ENCODE measurements around the gene RELA. TPM values are rescaled to one million over a fixed set of nuclear protein-coding genes. Genes with fewer than 3 reads are reported as not detected.

The RELA gene
- polyA plus RNA-seq, 12 donors: 34.7 to 75.7 (median 39.8) TPM; not detected in 1

DNA sequence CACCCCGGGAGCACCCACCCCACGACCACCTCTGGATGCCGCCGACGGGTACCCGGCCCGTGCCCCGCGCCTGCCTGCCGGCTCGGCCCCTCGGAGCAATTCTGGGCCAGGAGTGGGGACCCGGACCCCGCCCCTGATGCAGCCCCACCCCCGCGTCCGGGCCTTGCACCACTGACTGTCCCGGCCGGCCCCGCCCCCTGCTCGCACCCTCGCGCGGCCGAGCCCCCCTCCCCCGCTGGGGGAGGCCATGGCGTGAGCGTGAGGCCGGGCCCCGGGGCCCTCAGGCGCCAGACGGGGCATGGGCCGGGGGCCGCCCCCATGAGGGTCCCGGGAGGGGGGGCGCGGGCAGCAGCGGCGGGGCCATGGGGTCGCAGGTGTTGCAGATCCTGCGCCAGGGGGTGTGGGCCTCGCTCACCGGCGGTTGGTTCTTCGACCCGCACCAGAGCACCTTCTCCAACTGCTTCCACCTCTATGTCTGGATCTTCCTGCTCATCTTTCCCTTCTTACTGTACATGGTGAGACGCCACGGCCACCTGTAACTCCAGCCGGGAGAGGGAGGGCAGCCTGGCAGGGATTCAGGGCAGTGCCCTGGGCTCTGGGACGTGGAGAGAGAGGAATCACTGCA is 46.7 kb downstream of the RELA start:
- no peak for DNase-seq

DNA sequence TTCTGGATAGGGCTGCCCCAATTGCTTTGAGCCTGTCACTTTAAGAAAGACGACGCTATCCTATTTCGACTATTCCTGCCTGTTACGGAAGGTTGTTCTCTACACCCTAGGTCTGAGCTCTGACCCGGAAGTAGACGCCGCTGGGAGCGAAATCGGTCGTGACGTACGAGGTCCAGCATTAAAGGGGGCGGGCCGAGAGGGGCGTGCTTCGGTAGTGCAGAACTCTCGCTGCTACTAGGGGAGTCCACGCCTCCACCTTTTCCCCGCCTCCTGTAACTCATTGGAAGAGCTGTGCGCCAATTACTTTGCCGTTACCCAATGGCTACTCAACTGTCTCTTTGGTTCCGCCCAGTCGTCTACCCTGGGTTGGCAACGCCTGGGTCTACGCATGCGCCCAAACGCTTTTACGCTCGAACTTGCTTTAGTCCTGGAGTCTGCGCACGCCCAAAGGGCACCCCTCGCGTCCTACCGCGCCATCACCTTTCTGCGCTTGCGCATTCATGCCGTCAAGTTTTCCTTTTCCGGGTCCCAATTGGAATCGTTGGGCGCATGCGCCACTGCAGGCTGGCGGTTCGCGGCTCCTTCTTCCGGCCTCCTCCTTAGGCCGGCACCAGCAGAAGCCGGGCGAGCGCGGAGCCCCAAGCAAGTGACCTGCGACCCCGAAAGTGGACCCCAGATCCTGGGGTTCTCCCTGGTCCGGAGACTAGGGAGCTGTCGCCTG is 47.3 kb downstream of the RELA start, which contains the start of gene PCNX3:
TSS of gene PCNX3 (plus strand) at position 548 of the 721 bp plus-strand sequence. CDS start 536 bp downstream, outside the sequence.
- peak; percentile 100 for DNase-seq

GRCh38 chr11:65613091-65613928 is 49.4 kb downstream of the RELA start:
- DNase-seq: no peak

GRCh38 chr11:65612691-65613090 is 50.0 kb downstream of the RELA start:
- DNase-seq: no peak

DNA sequence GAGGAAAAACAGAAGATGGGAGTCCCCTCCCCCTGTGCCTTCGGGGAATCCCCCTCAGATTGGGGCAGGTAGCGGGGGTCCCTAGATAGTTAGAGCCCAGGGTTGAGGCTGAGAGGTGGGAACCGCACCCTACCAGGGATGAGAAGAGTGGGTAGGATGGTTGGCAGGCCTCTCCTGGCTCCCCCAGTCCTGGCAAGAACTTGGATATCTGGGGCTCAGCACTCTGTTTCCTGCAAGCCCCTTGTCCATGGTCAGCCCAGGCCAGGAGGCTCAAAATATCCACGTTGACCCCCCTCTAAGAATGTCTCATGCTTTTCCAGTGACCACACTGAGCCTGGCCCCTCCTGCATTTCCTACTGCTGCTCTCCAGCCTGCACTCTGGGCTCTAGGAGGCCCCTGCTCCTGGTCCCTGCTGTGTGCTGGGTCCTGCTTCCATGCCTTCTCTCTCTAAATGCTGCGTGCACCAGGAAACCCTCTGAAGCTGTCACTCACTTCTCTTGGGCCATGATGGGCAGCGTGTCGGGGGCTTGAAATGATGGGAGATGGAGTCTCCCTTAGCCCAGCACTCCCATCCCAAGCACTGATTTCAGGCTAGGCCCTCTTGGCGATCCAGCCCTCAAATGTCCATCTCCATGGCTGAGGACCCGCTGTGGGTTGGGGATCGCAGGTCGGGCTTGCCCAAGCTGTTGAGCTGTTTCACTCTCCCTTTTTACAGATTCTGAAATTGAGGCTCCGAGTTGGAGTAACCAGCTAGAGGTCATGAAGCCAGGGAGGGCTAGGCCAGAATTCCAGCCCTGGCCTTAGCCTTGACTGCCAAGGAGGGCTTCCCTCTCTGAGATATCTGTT is 50.7 kb downstream of the RELA start:
- DNase-seq: no peak

GRCh38 chr11:65611028-65611757 is 51.5 kb downstream of the RELA start:
- DNase-seq: no peak

- no peak for DNase-seq
These were observed 52.3 kb downstream of the RELA start for GRCh38 chr11:65610404-65610803.

DNA sequence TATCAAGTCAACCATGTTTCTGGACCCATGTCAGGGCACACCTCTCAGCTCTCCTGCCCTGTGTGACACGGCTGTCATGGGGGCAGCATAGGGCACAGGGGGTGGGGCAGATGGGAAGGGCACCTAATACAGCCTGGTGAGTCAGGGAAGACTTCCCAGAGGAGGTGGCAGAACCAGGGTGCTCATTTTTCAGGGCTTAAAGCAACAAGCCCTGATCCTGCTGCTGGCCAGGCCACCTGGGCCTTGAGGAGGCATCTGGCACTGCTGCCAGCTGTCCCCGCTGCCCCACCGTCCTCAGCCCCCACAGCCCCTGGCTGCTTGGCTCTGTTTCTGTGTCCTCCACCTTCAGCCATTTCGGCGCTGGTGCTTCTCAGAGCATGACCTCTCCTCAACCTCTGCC is 53.1 kb downstream of the RELA start:
- DNase-seq: no peak

- no peak for DNase-seq
These were observed 53.5 kb downstream of the RELA start for GRCh38 chr11:65609229-65609628.

- no peak for DNase-seq
These were observed 54.9 kb downstream of the RELA start for GRCh38 chr11:65607614-65608426.

DNA sequence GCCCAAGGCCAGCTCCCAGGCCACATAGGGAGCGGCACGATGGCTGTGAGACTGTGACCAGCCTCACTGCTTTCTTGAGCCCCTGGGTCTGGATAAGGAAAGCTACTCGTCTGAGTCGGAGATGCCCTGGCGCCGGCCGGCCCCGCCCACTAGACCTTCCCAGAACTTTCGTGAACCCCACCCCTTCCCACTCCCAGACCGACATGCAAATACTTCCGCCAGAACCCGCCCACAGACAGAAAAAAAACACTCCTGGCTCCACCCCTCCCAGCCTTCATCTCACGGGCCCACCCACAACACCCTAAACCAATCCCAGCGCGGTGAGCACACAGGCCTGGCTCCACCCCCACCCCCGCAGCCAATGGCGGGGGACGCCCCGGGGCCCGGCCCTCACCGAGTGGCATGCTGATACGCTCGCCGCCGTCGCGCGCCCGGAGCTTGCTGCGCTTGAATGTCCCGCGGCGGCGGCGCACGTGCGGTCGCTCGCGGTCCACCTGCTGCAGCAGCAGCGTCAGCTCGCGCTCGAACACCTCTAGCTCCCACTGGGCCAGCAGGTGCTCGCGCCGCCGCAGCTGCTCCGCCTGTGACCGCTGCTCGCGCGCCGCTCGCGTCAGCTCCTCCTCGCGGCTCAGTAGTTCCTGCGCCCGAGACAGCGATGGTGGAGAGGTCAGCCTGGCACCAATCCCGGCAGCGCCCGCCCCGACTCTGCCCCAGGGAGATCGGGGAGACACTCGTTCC is 55.7 kb downstream of the RELA start:
- peak; percentile 92 for DNase-seq

GRCh38 chr11:65604258-65604657 is 58.5 kb downstream of the RELA start:
- no peak for DNase-seq

Other genes starting within 250 kb of the RELA start
- 100 to 1,000 TPM in 5 of 12 donors, 10 to 100 TPM in 7; 34.5 to 182 (median 65.4) TPM for gene NEAT1, start 240.1 kb downstream of the RELA start, polyA plus RNA-seq (ENCODE audit: insufficient read length in 12 of 12)
- gene MALAT1, start 163.9 kb downstream of the RELA start, polyA plus RNA-seq (ENCODE audit: insufficient read length in 12 of 12): 100 to 1,000 TPM; 102 to 554 (median 247) TPM
- gene SCYL1, start 137.8 kb downstream of the RELA start, polyA plus RNA-seq (ENCODE audit: insufficient read length in 12 of 12): 10 to 100 TPM in 11 of 12 donors, not detected in 1; 34.0 to 60.9 (median 40.9) TPM
- gene LTBP3, start 104.6 kb downstream of the RELA start, polyA plus RNA-seq (ENCODE audit: insufficient read length in 12 of 12): 100 to 1,000 TPM in 9 of 12 donors, 10 to 100 TPM in 2, not detected in 1; 95.8 to 250 (median 124) TPM
- gene ZNRD2, start 92.4 kb downstream of the RELA start, polyA plus RNA-seq (ENCODE audit: insufficient read length in 12 of 12): 10 to 100 TPM in 11 of 12 donors, not detected in 1; 44.9 to 82.2 (median 57.8) TPM
- 10 to 100 TPM in 11 of 12 donors, not detected in 1; 22.5 to 55.2 (median 29.4) TPM for gene FAM89B, start 90.4 kb downstream of the RELA start, polyA plus RNA-seq (ENCODE audit: insufficient read length in 12 of 12)
- gene EHBP1L1, start 86.9 kb downstream of the RELA start, polyA plus RNA-seq (ENCODE audit: insufficient read length in 12 of 12): 100 to 1,000 TPM; 153 to 369 (median 276) TPM
- gene KCNK7, start 67.1 kb downstream of the RELA start, polyA plus RNA-seq (ENCODE audit: insufficient read length in 12 of 12): 1 to 10 TPM in 5 of 12 donors, under 1 TPM in 5, not detected in 2; 0.27 to 1.8 (median 0.99) TPM
- 10 to 100 TPM in 11 of 12 donors, not detected in 1; 22.6 to 58.3 (median 27.6) TPM for gene MAP3K11, start 48.7 kb downstream of the RELA start, polyA plus RNA-seq (ENCODE audit: insufficient read length in 12 of 12)
- gene PCNX3, start 47.1 kb downstream of the RELA start, polyA plus RNA-seq (ENCODE audit: insufficient read length in 12 of 12): 100 to 1,000 TPM in 1 of 12 donors, 10 to 100 TPM in 10, 1 to 10 TPM in 1; 9.8 to 155 (median 15.6) TPM
- gene SIPA1, start 24.8 kb downstream of the RELA start, polyA plus RNA-seq (ENCODE audit: insufficient read length in 12 of 12): 10 to 100 TPM in 11 of 12 donors, not detected in 1; 23.3 to 56.0 (median 33.6) TPM
- 10 to 100 TPM in 11 of 12 donors, not detected in 1; 28.8 to 51.0 (median 38.1) TPM for gene KAT5, start 49.3 kb upstream of the RELA start, polyA plus RNA-seq (ENCODE audit: insufficient read length in 12 of 12)
- 10 to 100 TPM in 11 of 12 donors, not detected in 1; 18.3 to 35.0 (median 22.9) TPM for gene RNASEH2C, start 57.9 kb upstream of the RELA start, polyA plus RNA-seq (ENCODE audit: insufficient read length in 12 of 12)
- gene AP5B1, start 118.1 kb upstream of the RELA start, polyA plus RNA-seq (ENCODE audit: insufficient read length in 12 of 12): 1 to 10 TPM in 11 of 12 donors, not detected in 1; 1.2 to 7.0 (median 1.8) TPM
- 1 to 10 TPM in 3 of 12 donors, under 1 TPM in 4, not detected in 5; 0.07 to 8.2 (median 0.44) TPM for gene OVOL1, start 124.1 kb upstream of the RELA start, polyA plus RNA-seq (ENCODE audit: insufficient read length in 12 of 12)
- 1 to 10 TPM in 6 of 12 donors, under 1 TPM in 4, not detected in 2; 0.84 to 3.2 (median 1.2) TPM for gene SNX32, start 171.0 kb upstream of the RELA start, polyA plus RNA-seq (ENCODE audit: insufficient read length in 12 of 12)
- 100 to 1,000 TPM in 11 of 12 donors, not detected in 1; 525 to 708 (median 574) TPM for gene CFL1, start 195.3 kb upstream of the RELA start, polyA plus RNA-seq (ENCODE audit: insufficient read length in 12 of 12)
- 10 to 100 TPM in 11 of 12 donors, not detected in 1; 35.4 to 63.0 (median 39.4) TPM for gene MUS81, start 197.5 kb upstream of the RELA start, polyA plus RNA-seq (ENCODE audit: insufficient read length in 12 of 12)
- gene EFEMP2, start 209.9 kb upstream of the RELA start, polyA plus RNA-seq (ENCODE audit: insufficient read length in 12 of 12): 100 to 1,000 TPM in 5 of 12 donors, 10 to 100 TPM in 6, not detected in 1; 72.0 to 155 (median 92.2) TPM
- 1 to 10 TPM in 4 of 12 donors, under 1 TPM in 6, not detected in 2; 0.32 to 5.3 (median 0.78) TPM for gene CTSW, start 216.9 kb upstream of the RELA start, polyA plus RNA-seq (ENCODE audit: insufficient read length in 12 of 12)
- 10 to 100 TPM in 11 of 12 donors, not detected in 1; 51.1 to 68.4 (median 60.3) TPM for gene FIBP, start 225.6 kb upstream of the RELA start, polyA plus RNA-seq (ENCODE audit: insufficient read length in 12 of 12)
- gene CCDC85B, start 227.8 kb upstream of the RELA start, polyA plus RNA-seq (ENCODE audit: insufficient read length in 12 of 12): 10 to 100 TPM in 8 of 12 donors, 1 to 10 TPM in 3, not detected in 1; 9.0 to 38.8 (median 10.5) TPM
- 1 to 10 TPM in 1 of 12 donors, under 1 TPM in 8, not detected in 3; 0.15 to 1.0 (median 0.24) TPM for gene FOSL1, start 237.5 kb upstream of the RELA start, polyA plus RNA-seq (ENCODE audit: insufficient read length in 12 of 12)